T-helper 1 cell (primary cell): Measurements from ENCODE around the gene ZFP64.
"Not testable (repeated sequence)": the region's sequence is repeated elsewhere in the genome, so short reads cannot be mapped to it uniquely, and the experiment has no call there.

ENCODE experiments used
- DNase-seq, 5 donors: peaks; one replicate each; pipeline ENCODE4 v3.0.0-alpha.2; 2012 to 2020
- total RNA-seq, 4 donors: gene quantifications; one replicate each; lab custom pipeline; 2026; lab: John Stamatoyannopoulos, UW

ZFP64 gene
- total RNA-seq = 5.6 to 11.2 (median 9.0) reads per million in 4 donors

- DNase-seq = peak; percentile 40 to 83 (median 58)
These were observed at the start of gene ZFP64 for GRCh38 chr20:52191132-52191915. TSS of gene ZFP64 (minus strand) at chr20:52191779. CDS start at chr20:52191636, 143 bp downstream.

- DNase-seq = no peak
These were observed 49.2 kb upstream of the ZFP64 start for GRCh38 chr20:52240802-52241201.

GRCh38 chr20:52239102-52239501, 47.5 kb upstream of the ZFP64 start:
- no peak for DNase-seq

GRCh38 chr20:52236292-52236691, 44.7 kb upstream of the ZFP64 start:
- DNase-seq = no peak

- DNase-seq = no peak
These were observed 43.5 kb upstream of the ZFP64 start for GRCh38 chr20:52235129-52235528.

GRCh38 chr20:52234302-52235045, 42.9 kb upstream of the ZFP64 start:
- no peak for DNase-seq

GRCh38 chr20:52231230-52231746, 39.7 kb upstream of the ZFP64 start:
- no peak for DNase-seq

GRCh38 chr20:52230409-52230808, 38.8 kb upstream of the ZFP64 start:
- no peak for DNase-seq

- DNase-seq = not testable (repeated sequence)
These were observed 37.8 kb upstream of the ZFP64 start for GRCh38 chr20:52229346-52229745.

- DNase-seq = no peak
These were observed 34.8 kb upstream of the ZFP64 start for GRCh38 chr20:52226370-52226769.

- no peak for DNase-seq
These were observed 33.3 kb upstream of the ZFP64 start for GRCh38 chr20:52224920-52225319.

GRCh38 chr20:52221362-52221761, 29.8 kb upstream of the ZFP64 start:
- not testable (repeated sequence) for DNase-seq

GRCh38 chr20:52220891-52221290, 29.3 kb upstream of the ZFP64 start:
- not testable (repeated sequence) for DNase-seq

- DNase-seq = no peak
These were observed 27.9 kb upstream of the ZFP64 start for GRCh38 chr20:52219441-52219840.

- no peak for DNase-seq
These were observed 26.3 kb upstream of the ZFP64 start for GRCh38 chr20:52217689-52218395.

GRCh38 chr20:52213995-52214394, 22.4 kb upstream of the ZFP64 start:
- no peak for DNase-seq

- DNase-seq = no peak
These were observed 21.4 kb upstream of the ZFP64 start for GRCh38 chr20:52212943-52213342.

GRCh38 chr20:52210037-52210990, 18.7 kb upstream of the ZFP64 start:
- DNase-seq = no peak

- DNase-seq = no peak
These were observed 17.6 kb upstream of the ZFP64 start for GRCh38 chr20:52209154-52209571.

- no peak for DNase-seq
These were observed 15.6 kb upstream of the ZFP64 start for GRCh38 chr20:52207020-52207810.

GRCh38 chr20:52204136-52204535, 12.6 kb upstream of the ZFP64 start:
- DNase-seq = no peak
